ENCODE results near the gene HAAO.
"Not testable (repeated sequence)": the region's sequence is repeated elsewhere in the genome, so short reads cannot be mapped to it uniquely, and the experiment has no call there.

Gene HAAO

GRCh38 chr2:42743659-42743990, 48.8 kb downstream of the HAAO start:
- no peak for DNase-seq

- no peak for DNase-seq
These were observed 49.4 kb downstream of the HAAO start for GRCh38 chr2:42742740-42743658.

- DNase-seq, result no peak
These were observed 51.2 kb downstream of the HAAO start for GRCh38 chr2:42741140-42741539.

GRCh38 chr2:42736598-42737322, 55.6 kb downstream of the HAAO start:
- DNase-seq, result no peak

GRCh38 chr2:42733852-42734251, 58.5 kb downstream of the HAAO start:
- DNase-seq, result no peak

- DNase-seq, result not testable (repeated sequence)
These were observed 61.1 kb downstream of the HAAO start for GRCh38 chr2:42731316-42731715.

GRCh38 chr2:42726680-42727079, 65.7 kb downstream of the HAAO start:
- DNase-seq, result no peak

- no peak for DNase-seq
These were observed 66.7 kb downstream of the HAAO start for GRCh38 chr2:42725657-42726056.

- DNase-seq, result no peak
These were observed 67.5 kb downstream of the HAAO start for GRCh38 chr2:42724886-42725285.

GRCh38 chr2:42723465-42723864, 68.9 kb downstream of the HAAO start:
- DNase-seq, result no peak

- DNase-seq, result no peak
These were observed 69.8 kb downstream of the HAAO start for GRCh38 chr2:42722320-42723190.

GRCh38 chr2:42721898-42722297, 70.5 kb downstream of the HAAO start:
- DNase-seq, result no peak
